Measurements from ENCODE around the gene PDLIM4.

- no peak for TF ChIP-seq CTCF (conservative IDR thresholded peaks at IDR 0.05; ENCODE audit: low read depth in 2 of 2)
- TF ChIP-seq EZH2phosphoT487 (IDR thresholded peaks at IDR 0.05; ENCODE audit: unreplicated experiment): no peak
- TF ChIP-seq EZH2 (IDR thresholded peaks at IDR 0.05; ENCODE audit: low read depth, unreplicated experiment): no peak
- no peak for TF ChIP-seq CREB1 (CRISPR knock-in tag; IDR thresholded peaks at IDR 0.05; ENCODE audit: low read depth)
Observed at GRCh38 chr5:132266031-132266835, 8.7 kb downstream of the PDLIM4 start.

Data from GM23338 (cell line).